RWPE2 (cell line): Measurements from ENCODE around the gene IL4R.

Experiments used
- ATAC-seq: fragments of 200-7000 bp; cut with Tn5 transposase; 3 replicates; pipeline ENCODE4 v1.9.1; 2021; ENCODE audit warnings: low read depth
- DNase-seq: peaks from one replicate; pipeline ENCODE4 v3.0.0-alpha.2; 2020; ENCODE audit warnings: low spot score
- H3K27ac ChIP-seq: fragments of 450-650 bp; 2 replicates; pipeline ENCODE4 v1.5.1; 2017; ENCODE audit warnings: mild to moderate bottlenecking; ENCODE audit not compliant: poor library complexity, severe bottlenecking
- H3K27me3 ChIP-seq: fragments of 250-450 bp; sonication (Bioruptor Pico); 2 replicates; pipeline ENCODE4 v1.5.1; 2021; ENCODE audit warnings: mild to moderate bottlenecking, moderate library complexity; ENCODE audit not compliant: insufficient read depth, poor library complexity, severe bottlenecking
- H3K36me3 ChIP-seq: fragments of 250-450 bp; sonication (Bioruptor Pico); 2 replicates; pipeline ENCODE4 v1.5.1; 2020; ENCODE audit warnings: low read depth, mild to moderate bottlenecking, moderate library complexity
- H3K4me1 ChIP-seq: fragments of 250-450 bp; sonication (Bioruptor Pico); 2 replicates; pipeline ENCODE4 v1.5.1; 2021; ENCODE audit warnings: mild to moderate bottlenecking, moderate library complexity; ENCODE audit not compliant: insufficient read depth, poor library complexity, severe bottlenecking
- H3K4me3 ChIP-seq: fragments of 250-450 bp; sonication (Bioruptor Pico); 2 replicates; pipeline ENCODE4 v1.5.1; 2021; ENCODE audit warnings: mild to moderate bottlenecking, moderate library complexity; ENCODE audit not compliant: severe bottlenecking
- H3K9me3 ChIP-seq: fragments of 250-450 bp; sonication (Bioruptor Pico); 2 replicates; pipeline ENCODE4 v1.5.1; 2021; ENCODE audit warnings: mild to moderate bottlenecking, moderate library complexity; ENCODE audit not compliant: severe bottlenecking
- CTCF ChIP-seq: fragments of 450-650 bp; IDR thresholded peaks from one replicate; pipeline ENCODE4 v1.5.1; 2017; ENCODE audit warnings: mild to moderate bottlenecking, moderate library complexity; ENCODE audit not compliant: poor library complexity, severe bottlenecking

Gene IL4R

GRCh38 chr16:27334838-27335237 is 21.1 kb downstream of the IL4R start:
- Histone ChIP-seq H3K36me3 (peaks cover 93% of the 10 kb centered on the region), H3K4me3 (no peak overlapping the region), H3K9me3 (no peaks in the 10 kb centered on the region), H3K27me3 (no peaks in the 10 kb centered on the region), H3K27ac (no peak overlapping the region), H3K4me1 (no peaks in the 10 kb centered on the region)
- ATAC-seq (no peak), DNase-seq (no peak)
- TF ChIP-seq CTCF: no peak

GRCh38 chr16:27335349-27336053 is 21.7 kb downstream of the IL4R start:
- Histone ChIP-seq H3K27me3 (no peaks in the 10 kb centered on the region), H3K4me1 (no peaks in the 10 kb centered on the region), H3K27ac (no peak overlapping the region), H3K9me3 (no peaks in the 10 kb centered on the region), H3K36me3 (peaks cover 93% of the 10 kb centered on the region), H3K4me3 (no peak overlapping the region)
- DNase-seq (no peak), ATAC-seq (no peak)
- TF ChIP-seq CTCF: no peak

GRCh38 chr16:27337024-27337423 is 23.2 kb downstream of the IL4R start:
- Histone ChIP-seq H3K36me3 (peaks cover 93% of the 10 kb centered on the region), H3K4me3 (no peak overlapping the region), H3K4me1 (no peaks in the 10 kb centered on the region), H3K27ac (no peak overlapping the region), H3K27me3 (no peaks in the 10 kb centered on the region), H3K9me3 (no peaks in the 10 kb centered on the region)
- TF ChIP-seq CTCF: no peak
- ATAC-seq: no peak
- no peak for DNase-seq

GRCh38 chr16:27339180-27339579 is 25.4 kb downstream of the IL4R start:
- H3K27me3 ChIP-seq: no peaks in the 10 kb centered on the region
- H3K9me3 ChIP-seq: no peaks in the 10 kb centered on the region
- DNase-seq: no peak
- no peak overlapping the region for H3K27ac ChIP-seq
- ATAC-seq: no peak
- H3K4me3 ChIP-seq: no peak overlapping the region
- no peaks in the 10 kb centered on the region for H3K4me1 ChIP-seq
- no peak for TF ChIP-seq CTCF
- peaks cover 91% of the 10 kb centered on the region for H3K36me3 ChIP-seq

GRCh38 chr16:27340654-27341053 is 26.9 kb downstream of the IL4R start:
- H3K4me3 ChIP-seq: no peak overlapping the region
- no peaks in the 10 kb centered on the region for H3K4me1 ChIP-seq
- ATAC-seq (no peak), DNase-seq (no peak)
- H3K27ac ChIP-seq: no peak overlapping the region
- peaks cover 88% of the 10 kb centered on the region for H3K36me3 ChIP-seq
- no peak for TF ChIP-seq CTCF
- no peaks in the 10 kb centered on the region for H3K27me3 ChIP-seq
- no peaks in the 10 kb centered on the region for H3K9me3 ChIP-seq
